ELF-1 (cell line): ENCODE measurements around the gene COL9A2.
"Not testable (repeated sequence)": the region's sequence is repeated elsewhere in the genome, so short reads cannot be mapped to it uniquely, and the experiment has no call there.

Experiments used
- DNase-seq: peaks from one replicate; pipeline ENCODE4 v3.0.0-alpha.2; 2016; ENCODE audit warnings: low read depth, low spot score

The COL9A2 gene

DNA sequence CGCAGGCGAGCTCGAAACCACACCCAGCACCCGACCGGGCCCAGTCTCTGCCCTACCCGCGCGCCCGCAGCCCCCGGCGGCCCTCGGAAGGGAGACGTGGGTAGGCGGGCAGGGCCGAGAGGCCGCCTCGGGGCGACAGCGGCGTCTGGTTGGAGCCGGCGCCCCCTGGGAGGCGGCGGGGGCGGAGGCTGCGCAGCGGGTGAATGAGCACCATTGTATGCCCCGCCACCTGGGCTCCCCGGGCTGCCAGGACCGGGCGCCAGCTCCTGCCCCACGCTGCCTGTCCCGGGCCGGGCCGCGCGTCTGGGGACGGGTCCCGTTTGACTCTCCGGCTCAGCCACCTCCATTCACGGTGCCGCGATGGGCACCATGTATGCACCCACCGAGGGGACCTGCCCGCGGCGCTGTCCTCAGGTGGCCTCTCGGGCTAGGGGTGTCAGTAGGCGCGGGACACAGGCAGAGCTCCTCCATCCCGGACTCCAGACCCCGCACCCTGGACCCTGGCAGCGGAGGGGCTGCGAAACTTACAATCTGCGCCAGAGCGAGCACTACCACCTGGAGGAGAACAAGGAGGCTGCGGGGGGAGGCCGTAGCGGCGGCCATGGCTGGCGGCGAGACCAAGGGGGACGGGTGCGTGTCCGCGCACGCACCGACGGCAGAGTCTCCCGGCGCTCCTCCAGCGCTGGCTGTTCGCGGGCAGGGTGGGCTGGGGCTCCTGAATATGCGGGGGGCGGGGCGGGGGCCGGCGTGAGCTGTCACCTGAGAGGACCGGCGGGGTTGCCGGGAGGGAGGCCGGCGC, at the start of gene COL9A2:
TSS of gene COL9A2 (minus strand) at position 692 of the 799 bp plus-strand sequence. CDS start at position 603, 89 bp downstream.
- DNase-seq, result peak; percentile 53

DNA sequence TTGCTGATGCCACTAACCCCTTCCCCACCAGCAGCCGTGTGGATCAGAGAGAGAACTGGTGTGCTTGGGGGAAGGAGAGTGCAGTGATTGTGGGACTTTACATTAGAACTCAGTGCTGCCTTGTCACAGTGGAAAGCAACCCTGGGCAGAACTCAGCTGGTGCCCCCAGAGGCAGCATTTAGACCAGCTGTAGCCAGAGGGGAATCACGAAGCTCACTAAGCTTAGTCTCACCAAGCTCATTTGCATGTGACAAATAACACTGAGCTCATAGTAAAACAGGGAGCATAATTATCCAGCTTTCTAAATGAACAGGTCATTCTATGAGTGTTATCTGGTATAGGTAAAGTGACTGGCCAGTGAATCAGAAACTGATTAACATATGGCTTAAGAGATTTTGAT, 46.6 kb upstream of the COL9A2 start:
- peak; percentile 23 for DNase-seq

GRCh38 chr1:40362699-40363098, 45.6 kb upstream of the COL9A2 start:
- DNase-seq, result no peak

GRCh38 chr1:40362199-40362598, 45.1 kb upstream of the COL9A2 start:
- no peak for DNase-seq

DNA sequence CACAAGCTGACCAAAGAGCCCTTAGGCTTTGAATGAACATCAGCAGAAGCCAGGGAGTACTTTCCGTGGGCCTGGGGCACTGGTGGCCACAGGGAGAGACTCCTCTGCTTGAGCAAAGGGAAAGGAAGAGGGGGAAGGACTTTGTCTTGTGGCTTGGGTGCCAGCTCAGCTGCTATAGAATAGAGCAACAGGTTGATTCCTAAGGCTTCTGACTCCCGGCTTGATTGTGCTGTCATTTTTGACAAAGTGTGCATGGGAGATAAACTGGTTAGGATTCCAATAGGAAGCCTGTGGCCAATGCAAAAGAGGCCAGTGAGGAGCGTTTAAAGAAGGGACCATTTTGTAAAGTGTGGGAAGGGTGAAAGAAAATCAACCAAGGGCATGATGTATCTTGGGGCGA, 44.6 kb upstream of the COL9A2 start:
- DNase-seq, result no peak

DNA sequence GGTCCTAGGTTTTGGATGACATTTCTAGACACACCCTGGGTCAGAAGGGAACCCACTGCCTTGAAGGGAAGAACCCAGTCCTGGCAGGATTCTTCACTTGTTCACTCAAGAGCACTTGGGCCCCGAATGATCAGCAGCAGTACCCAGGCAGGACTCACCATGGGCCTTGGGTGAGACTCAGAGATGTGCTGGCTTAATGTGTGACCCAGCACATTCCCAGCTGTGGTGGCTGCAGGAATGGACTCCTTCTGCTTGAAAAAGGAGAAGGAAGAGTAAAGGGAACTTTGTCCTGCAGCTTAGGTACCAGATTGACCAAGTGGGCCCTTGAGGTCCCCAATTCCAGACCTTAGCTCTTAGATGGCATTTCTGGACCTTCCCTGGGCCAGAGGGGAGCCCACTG, 44.1 kb upstream of the COL9A2 start:
- DNase-seq, result no peak

DNA sequence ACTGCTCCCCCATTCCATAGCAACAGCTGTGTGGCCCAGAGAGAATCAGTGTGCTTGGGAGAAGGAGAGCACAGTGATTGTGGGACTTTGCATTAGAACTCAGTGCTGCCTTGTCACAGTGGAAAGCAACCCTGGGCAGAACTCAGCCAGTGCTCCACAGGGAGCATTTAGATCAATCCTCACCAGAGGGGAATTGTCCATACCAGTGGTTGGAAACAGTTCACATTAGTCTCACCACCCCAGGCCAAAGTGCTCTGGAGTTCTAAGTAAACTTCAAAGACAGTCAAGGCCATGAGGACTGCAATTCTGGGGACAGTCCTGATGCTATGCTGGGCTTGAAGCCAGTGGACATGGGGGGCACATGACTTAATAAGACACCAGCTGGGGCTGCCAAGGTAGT, 43.5 kb upstream of the COL9A2 start:
- DNase-seq, result no peak

GRCh38 chr1:40357625-40358024, 40.5 kb upstream of the COL9A2 start:
- DNase-seq, result no peak

DNA sequence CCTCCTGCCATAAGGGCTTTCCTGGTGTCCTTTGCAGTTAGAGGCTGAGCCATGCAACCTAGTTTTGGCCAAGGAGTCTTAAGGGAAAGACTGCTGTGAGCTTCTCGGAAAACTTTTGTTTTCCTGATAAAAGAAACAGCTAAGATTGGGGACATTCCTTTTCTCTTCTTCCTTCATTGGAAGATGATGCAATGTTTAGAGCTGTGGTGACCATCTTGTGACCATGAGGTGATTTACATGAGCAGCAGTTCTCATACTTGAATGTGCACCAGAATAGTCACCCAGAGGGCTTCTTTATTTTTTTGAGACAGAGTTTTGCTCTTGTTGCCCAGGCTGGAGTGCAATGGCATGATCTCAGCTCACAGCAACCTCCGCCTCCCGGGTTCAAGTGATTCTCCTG, 36.0 kb upstream of the COL9A2 start:
- DNase-seq, result no peak

- DNase-seq, result no peak
Measured at GRCh38 chr1:40352126-40352525, 35.0 kb upstream of the COL9A2 start.

DNA sequence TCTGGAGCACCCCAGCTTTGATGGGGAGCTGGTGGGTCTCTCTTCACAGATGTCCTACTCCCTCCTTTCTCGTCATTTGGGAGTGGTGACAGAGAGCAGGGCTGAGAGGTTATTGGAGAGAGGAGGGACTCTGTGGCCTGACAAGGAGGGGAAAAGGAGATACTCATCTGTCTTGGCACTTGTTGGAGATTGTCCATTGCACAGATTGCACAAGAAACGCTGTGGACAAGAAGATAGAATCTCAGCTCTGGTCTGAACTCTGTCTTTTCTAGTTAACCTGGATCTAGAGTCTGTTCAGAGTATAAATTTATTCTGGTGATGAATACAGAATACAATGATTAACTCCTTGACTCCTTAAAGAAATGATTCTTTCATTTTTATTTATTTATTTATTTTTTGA, 34.0 kb upstream of the COL9A2 start:
- DNase-seq, result no peak

DNA sequence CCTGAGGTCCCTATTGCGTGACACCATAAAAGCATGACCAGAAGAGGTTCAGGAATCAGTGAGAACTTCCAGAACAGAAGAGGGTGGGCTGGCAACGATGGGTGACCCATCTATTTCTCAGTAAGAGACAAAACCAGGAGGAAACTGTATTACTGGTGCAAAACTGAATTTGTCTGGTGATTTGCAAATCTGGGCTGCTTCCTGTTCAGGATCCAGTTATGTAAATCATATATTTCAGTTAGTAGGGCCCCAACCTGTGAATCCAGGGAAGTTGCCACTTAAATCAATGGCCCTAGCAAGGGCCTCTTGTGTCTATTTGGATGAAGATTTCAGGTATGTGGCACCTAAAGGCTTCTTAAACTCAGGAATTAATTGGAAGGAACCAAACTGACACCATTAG, 33.3 kb upstream of the COL9A2 start:
- DNase-seq, result no peak

- DNase-seq, result no peak
Measured at GRCh38 chr1:40344597-40344996, 27.5 kb upstream of the COL9A2 start.

DNA sequence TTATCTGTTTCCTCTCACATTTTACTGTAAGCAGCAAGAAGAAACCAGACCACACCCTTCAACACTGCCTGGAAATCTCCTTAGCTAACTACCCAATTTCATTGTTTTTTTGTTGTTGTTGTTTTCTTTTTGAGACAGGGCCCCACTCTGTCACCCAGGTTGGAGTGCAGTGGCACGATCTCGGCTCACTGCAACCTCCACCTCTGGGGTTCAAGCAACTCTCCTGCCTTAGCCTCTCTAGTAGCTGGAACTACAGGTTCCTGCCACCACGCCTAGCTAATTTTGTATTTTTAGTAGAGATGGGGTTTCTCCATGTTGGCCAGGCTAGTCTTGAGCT, 25.3 kb upstream of the COL9A2 start:
- not testable (repeated sequence) for DNase-seq

DNA sequence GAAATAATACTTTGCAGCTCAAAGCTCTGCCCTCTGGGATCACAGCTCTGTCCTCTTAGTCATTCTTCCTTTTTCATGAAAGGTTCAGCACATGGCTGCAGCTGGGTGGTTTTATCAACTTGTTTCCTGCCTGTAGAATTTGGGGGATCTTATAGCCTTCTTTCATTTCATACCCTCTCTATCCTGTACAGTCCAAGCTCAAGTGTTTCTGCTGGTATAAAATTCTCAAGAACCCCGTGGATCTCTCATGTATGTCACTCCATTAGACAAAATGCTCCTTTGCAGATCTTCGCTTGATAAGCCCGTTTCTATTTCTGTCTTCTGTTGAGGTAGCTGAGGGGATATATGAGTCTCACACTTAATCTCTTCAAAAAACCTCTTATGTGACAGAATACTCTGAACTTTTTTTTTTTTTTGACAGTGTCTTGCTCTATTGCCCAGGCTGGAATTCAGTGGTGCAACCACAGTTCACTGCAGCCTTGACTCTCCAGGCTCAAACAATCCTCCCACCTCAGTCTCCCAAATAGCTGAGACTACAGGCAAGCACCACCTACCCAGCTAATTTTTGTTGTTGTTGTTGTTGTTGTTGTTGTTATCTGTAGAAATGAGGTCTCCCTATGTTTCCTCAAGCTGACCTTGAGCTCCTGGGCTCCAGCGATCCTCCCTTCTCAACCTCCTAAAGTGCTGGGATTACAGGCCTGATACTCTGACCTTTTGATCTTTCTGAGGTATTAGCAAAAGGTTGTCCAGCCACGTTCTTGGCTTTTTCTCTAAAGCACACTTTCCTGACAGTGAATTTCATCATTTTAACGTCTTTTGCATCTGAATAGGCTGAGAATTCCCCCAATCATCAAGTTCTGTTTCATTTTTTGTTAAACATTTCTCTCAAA, 24.6 kb upstream of the COL9A2 start:
- DNase-seq, result no peak

GRCh38 chr1:40339420-40340323, 22.6 kb upstream of the COL9A2 start:
- DNase-seq, result no peak

DNA sequence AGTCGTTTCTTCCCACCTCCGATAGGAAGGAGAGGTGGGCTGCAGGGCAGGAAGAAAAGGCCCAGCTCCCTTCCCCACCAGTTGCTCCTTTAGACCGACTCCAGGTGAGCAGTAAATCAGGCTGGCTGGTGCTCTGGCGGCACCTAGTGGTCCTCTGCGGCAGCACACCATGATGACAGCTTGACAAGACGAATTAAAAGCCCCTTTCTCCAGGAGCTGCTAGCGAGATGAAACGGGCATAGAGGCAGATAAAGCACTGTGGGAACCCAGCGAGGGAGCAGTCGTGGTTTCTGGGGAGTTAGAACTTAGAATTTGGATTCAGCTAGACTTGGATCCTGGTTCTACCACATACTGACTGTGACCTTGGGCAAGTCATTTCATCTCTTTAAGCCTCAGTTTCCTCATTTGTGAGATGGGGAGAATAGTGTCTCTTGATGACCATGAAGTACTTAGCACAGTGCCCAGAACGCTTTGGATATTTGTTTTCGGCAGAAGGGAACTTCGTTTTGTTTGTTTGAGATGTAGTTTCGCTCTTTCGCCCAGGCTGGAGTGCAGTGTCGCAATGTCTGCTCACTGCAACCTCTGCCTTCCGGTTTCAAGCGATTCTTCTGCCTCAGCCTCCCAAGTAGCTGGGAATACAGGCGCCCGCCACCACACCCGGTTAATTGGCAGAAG, 21.8 kb upstream of the COL9A2 start:
- peak; percentile 97 for DNase-seq

- no peak for DNase-seq
Measured at GRCh38 chr1:40337443-40337842, 20.4 kb upstream of the COL9A2 start.

DNA sequence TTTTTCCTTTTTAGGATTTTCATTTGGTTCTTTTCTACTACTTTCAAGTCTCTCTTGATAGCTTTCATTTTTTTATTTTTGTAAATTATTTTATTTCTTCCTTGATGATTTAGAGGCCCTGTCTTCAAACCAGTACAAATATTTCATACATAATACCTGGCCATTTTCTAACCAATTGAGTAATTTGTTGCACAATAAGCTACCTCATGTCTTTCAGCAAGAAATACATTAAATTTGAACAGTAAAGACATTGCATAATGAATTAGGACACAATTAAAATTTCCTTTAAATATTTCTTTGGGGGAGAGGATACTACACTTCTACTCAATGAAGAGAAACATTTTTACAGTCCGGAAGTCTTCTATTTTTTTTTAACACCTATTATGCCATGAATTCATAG, 15.6 kb upstream of the COL9A2 start:
- DNase-seq, result no peak

DNA sequence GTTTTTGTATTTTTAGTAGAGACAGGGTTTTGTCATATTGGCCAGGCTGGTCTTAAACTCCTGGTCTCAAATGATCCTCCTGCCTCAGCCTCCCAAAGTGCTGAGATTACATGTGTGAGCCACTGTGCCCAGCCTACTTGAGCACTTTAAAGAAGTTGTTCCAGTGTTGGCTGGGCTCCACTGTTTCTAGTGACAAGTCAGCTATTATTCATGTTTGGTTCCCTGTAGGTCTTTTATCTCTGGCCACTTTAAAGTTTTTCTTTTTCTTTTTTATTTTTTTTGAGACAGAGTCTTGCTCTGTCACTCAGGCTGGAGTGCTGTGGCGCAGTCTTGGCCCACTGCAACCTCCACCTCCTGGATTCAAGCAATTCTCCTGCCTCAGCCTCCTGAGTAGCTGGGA, 14.3 kb upstream of the COL9A2 start:
- not testable (repeated sequence) for DNase-seq

DNA sequence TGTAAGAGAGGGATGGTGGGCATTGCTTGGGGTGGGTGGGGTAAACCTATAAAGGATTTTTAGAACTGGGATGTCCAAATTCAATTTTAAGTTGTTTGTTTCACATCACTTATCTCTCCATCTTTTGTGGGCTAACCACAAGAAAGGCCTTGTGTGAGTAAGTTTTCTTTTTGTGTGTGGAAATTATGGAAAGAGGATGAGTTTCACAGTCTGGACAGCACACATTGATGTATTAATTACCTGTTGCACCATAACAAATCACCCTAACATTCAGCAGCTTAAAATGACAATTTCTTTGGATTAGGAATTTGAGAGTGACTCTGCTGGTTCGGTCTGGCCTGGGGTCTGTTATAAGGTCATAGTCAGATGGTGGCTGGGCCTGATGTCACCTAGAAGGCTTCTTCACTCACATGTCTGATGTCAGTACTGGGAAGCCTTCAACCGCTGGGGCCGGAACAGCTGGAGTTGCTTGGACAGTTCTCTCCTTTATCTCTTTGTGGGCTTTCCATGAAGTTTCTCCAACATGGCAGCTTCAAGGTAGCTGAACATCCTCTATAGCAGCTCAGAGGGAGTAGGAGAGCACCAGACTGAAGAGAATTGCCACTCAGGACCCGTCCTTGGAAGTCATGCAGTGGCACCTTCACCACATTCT, 2.0 kb upstream of the COL9A2 start:
- no peak for DNase-seq
